Gastrocnemius medialis (tissue), 4 donors: ENCODE data around the gene RBCK1. TPM values are rescaled to one million over a fixed set of nuclear protein-coding genes. Genes with fewer than 3 reads are reported as not detected.
A peak's percentile ranks its signal among the peaks of the same experiment; 100 is the strongest.

ENCODE experiments used
- ATAC-seq, 2 donors: fragments of 150-250 bp; one replicate each; pipeline ENCODE4 v1.9.1; 2016
- DNase-seq, 2 donors: peaks; one replicate each; pipeline ENCODE4 v3.0.0-alpha.2; 2019
- H3K27ac ChIP-seq, 4 donors: fragments of 200-600 bp; sonication (generic); 1 replicate in 1 of 4; 2 replicates in 3 of 4; pipeline ENCODE4 v1.5.1; 2016 to 2018; ENCODE audit warnings: mild to moderate bottlenecking in 2 of 4, moderate library complexity in 1 of 4
- H3K27me3 ChIP-seq, 3 donors: fragments of 200-600 bp; sonication (generic) in 2 of 3; 1 replicate in 1 of 3; 2 replicates in 2 of 3; pipeline versions ENCODE4 v1.5.1 to v1.6.0; 2016 to 2019; ENCODE audit warnings: mild to moderate bottlenecking in 1 of 3, moderate library complexity in 1 of 3
- H3K36me3 ChIP-seq, 2 donors: fragments of 200-600 bp; sonication (generic) in 1 of 2; one replicate each; pipeline ENCODE4 v1.5.1; 2017 to 2018
- H3K4me1 ChIP-seq, 2 donors: fragments of 200-600 bp; sonication (generic) in 1 of 2; one replicate each; pipeline ENCODE4 v1.5.1; 2016 to 2017; ENCODE audit warnings: mild to moderate bottlenecking in 2 of 2
- H3K4me3 ChIP-seq, 4 donors: fragments of 200-600 bp; sonication (generic) in 3 of 4; 1 replicate in 1 of 4; 2 replicates in 3 of 4; pipeline ENCODE4 v1.5.1; 2016 to 2019; ENCODE audit warnings: mild to moderate bottlenecking in 2 of 4
- H3K9me3 ChIP-seq, 3 donors: fragments of 200-600 bp; sonication (generic) in 2 of 3; 1 replicate in 1 of 3; 2 replicates in 2 of 3; pipeline ENCODE4 v1.5.1; 2016 to 2019
- POLR2A ChIP-seq, 2 donors: fragments of 450-650 bp; IDR thresholded peaks; one replicate each; pipeline ENCODE4 v1.6.1; 2017; ENCODE audit warnings: antibody characterized with exemption in 2 of 2, mild to moderate bottlenecking in 2 of 2, moderate library complexity in 2 of 2
- in situ Hi-C, 4 donors: fragments of 200-750 bp; cut with MboI; loops; one replicate each; pipeline versions ENCODE4 v1.15.0 to v1.8.0; 2017; ENCODE audit warnings: low sequenced_read_pairs in 4 of 4
- intact Hi-C: fragments of 100-400 bp; cut with DNase I; formaldehyde crosslinking; loops from one replicate; pipeline ENCODE4 v1.15.1; 2023; ENCODE audit warnings: low total_unique reads
- total RNA-seq, 4 donors: library from RNA; depleted of rRNA; stranded (reverse); fragments of >200 nt; gene quantifications; one replicate each; pipeline versions ENCODE4 v1.1.0 to v1.2.3, GENCODE V29; 2016
- TF ChIP-seq, protein P1 (sequence below), 5 experiments: fragments of 450-650 bp in 3 of 5; fragments of 200-600 bp in 2 of 5; sonication (generic) in 2 of 5; IDR thresholded peaks in 4 of 5; conservative IDR thresholded peaks in 1 of 5; 1 replicate in 4 of 5; 2 replicates in 1 of 5; pipeline ENCODE4 v1.5.1; 2016 to 2019; ENCODE audit warnings: antibody characterized with exemption in 5 of 5, mild to moderate bottlenecking in 3 of 5, moderate library complexity in 3 of 5

RBCK1 gene
- total RNA-seq, 4 donors from 2014 or later: 38.6 to 76.5 (median 62.6) TPM

DNA sequence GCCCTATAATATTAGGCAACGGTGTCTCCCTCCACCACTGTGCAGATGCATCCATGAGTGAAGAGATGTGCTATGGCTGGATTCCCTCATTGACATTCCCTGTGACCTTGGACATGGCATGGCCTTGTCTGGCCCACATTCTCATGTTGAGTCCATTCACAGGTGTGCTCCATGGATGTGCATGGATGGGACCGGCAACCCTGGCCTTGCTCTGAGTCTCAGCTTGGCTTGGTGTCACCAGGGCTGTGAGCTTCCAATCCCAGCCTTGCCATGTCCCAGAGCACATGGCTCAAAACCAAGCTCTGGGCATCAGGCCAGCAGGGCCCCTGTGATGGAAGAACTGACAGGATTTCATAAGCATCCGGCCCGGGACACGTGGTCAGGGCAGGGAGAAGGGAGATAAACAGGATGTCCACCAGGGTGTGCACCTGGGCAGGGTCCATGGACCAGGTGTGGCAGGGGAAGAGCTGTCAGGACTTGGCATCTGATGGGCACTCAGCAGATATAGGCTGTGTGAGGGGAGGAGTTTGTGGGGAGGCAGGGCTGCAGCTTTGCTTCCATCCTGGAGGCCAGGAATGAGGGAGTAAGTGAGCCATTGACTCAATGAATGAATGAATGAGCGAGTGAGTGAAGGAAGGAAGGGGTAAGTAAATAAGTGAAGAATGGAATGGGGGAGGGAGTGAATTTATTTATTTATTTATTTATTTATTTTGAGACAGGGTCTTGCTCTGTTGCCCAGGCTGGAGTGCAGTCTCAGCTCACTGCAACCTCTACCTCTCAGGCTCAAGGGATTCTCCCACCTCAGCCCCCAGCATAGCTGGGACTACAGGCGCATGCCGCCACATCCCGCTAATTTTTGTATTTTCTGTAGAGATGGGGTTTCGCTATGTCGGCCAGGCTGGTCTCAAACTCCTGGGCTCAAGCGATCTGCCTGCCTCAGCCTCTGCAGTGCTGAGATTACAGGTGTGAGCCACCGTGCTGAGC is 45.5 kb upstream of the RBCK1 start:
- Histone ChIP-seq H3K4me3 (no peak overlapping the region), H3K4me1 (no peaks in the 10 kb centered on the region), H3K36me3 (no peaks in the 10 kb centered on the region), H3K27me3 (no peaks in the 10 kb centered on the region), H3K27ac (no peak overlapping the region), H3K9me3 (no peaks in the 10 kb centered on the region)
- ATAC-seq (peak; percentile 46 to 77), DNase-seq (peak; percentile 34 to 65)
- intact Hi-C loops: no loop called here
- TF ChIP-seq POLR2A (IDR thresholded peaks at IDR 0.05): no peak
- TF ChIP-seq, protein P1, sequence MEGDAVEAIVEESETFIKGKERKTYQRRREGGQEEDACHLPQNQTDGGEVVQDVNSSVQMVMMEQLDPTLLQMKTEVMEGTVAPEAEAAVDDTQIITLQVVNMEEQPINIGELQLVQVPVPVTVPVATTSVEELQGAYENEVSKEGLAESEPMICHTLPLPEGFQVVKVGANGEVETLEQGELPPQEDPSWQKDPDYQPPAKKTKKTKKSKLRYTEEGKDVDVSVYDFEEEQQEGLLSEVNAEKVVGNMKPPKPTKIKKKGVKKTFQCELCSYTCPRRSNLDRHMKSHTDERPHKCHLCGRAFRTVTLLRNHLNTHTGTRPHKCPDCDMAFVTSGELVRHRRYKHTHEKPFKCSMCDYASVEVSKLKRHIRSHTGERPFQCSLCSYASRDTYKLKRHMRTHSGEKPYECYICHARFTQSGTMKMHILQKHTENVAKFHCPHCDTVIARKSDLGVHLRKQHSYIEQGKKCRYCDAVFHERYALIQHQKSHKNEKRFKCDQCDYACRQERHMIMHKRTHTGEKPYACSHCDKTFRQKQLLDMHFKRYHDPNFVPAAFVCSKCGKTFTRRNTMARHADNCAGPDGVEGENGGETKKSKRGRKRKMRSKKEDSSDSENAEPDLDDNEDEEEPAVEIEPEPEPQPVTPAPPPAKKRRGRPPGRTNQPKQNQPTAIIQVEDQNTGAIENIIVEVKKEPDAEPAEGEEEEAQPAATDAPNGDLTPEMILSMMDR (IDR thresholded peaks at IDR 0.05 in 4 of 5, conservative IDR thresholded peaks at IDR 0.05 in 1 of 5): no peak
- in situ Hi-C loops: no loop called here

DNA sequence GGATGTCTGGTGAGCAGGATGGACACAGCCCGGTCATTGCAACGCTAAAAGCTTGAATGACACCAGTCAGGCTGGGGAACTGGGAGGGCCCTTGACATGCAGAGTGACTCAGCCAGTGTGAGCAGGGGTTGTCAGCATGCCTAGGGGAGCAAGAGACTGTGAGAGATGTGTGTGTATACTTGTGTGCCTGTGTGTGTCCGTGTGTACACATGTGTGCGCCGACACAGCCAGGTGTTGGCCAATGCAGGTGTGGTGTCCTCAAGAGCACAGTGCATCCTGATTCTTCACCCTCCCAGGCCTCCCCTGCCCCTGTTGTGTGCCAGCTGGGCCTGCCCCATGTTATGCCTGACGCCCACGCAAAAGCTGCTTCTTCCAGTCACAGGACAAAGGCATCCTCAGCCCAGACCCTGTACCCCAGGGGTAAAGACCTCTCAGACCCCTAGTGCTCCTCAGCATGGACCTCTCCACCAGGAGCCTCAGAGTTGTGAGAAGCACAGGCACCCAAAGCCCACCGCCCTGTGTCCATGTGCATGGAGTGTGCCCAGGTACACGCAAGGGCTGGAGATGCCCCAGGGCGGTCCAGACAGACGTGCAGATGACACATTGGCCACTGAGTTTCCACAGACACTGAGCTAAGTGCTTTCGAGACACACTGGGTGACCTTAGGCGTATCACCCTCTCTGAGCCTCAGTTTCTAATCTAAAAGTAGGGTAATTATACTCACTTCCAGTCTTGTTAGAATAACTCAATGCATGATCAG is 44.6 kb upstream of the RBCK1 start:
- Histone ChIP-seq H3K4me3 (no peak overlapping the region), H3K27me3 (no peaks in the 10 kb centered on the region), H3K36me3 (no peaks in the 10 kb centered on the region), H3K27ac (no peak overlapping the region), H3K4me1 (no peaks in the 10 kb centered on the region), H3K9me3 (no peaks in the 10 kb centered on the region)
- in situ Hi-C loops (no loop called here), intact Hi-C loops (no loop called here)
- no peak for ATAC-seq
- no peak for TF ChIP-seq POLR2A (IDR thresholded peaks at IDR 0.05)
- TF ChIP-seq, protein P1 (IDR thresholded peaks at IDR 0.05 in 4 of 5, conservative IDR thresholded peaks at IDR 0.05 in 1 of 5): no peak
- DNase-seq: no peak

DNA sequence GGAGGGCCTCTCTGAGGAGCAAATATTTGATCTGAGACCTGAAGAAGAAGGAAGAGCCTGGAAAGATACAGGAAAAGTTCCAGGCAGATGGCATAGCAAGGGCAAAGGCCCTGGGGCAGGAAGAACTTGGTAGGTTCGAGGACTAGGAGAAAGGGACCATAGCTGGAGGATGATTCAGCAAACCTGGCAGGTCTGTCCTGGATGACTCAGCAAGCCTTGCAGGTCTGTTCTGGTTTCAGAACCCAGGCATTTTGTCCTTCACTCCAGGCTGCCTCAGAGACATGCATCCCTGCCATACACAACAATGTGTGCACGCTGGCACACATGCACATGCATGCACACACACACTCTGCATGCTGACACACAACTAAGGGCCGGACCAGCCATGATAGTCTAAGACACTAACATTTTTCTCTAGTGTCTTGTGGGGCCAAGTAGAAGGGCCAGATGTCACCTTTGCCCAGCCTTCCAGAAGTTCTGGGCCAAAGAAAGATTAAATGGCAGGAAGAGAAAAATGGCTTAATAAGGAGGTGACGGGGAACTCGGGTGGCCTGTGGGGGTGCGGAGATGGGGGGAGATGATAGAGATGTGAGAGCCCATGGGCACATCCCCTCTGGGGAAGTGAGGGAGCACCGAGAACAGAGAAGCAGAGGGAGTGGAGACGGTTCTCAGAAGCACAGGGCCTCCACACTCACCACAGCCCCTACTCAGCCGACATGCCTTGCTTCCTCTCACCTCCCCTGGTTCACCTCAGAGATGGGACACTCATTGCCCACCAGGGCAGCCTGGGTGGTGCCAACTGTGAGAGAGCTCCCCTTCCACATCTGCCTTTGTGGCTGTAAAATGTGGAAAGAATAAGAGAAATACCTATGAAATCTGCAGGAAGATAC is 42.9 kb upstream of the RBCK1 start:
- ATAC-seq (no peak), DNase-seq (no peak)
- no peaks in the 10 kb centered on the region for H3K36me3 ChIP-seq
- no peak overlapping the region for H3K4me3 ChIP-seq
- TF ChIP-seq POLR2A (IDR thresholded peaks at IDR 0.05): no peak
- TF ChIP-seq, protein P1 (IDR thresholded peaks at IDR 0.05 in 4 of 5, conservative IDR thresholded peaks at IDR 0.05 in 1 of 5): no peak
- no peaks in the 10 kb centered on the region for H3K9me3 ChIP-seq
- intact Hi-C loops (no loop called here), in situ Hi-C loops (no loop called here)
- no peak overlapping the region for H3K27ac ChIP-seq
- no peaks in the 10 kb centered on the region for H3K27me3 ChIP-seq
- H3K4me1 ChIP-seq: no peaks in the 10 kb centered on the region

DNA sequence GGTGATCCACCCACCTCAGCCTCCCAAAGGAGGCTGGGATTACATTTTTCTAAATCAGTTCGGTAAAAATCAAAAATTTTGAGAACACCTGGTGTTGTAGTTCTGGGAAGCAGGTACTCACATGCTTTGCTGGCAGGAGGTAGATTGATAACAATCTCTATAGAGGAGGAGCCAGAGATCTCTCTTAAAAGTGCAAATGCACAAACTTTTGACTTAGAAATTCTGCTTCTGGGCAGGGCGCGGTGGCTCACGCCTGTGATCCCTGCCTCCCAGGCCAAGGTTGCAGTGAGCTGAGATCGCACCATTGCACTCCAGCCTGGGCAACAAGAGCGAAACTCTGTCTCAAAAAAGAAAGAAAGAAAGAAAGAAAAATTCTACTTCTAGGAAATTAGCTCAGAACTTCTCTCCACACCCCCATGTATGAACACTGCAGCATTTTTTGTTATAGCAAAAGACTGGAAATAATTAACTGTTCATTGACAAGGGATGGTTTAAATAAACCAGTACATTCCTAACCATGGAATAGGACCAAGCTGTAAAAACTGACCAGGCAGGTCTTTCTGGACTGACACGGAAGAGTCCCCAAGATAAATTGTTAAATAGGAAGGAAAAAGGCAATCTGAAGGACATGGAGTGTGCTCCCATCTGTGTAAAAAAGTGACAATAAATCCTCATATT is 41.9 kb upstream of the RBCK1 start:
- no peaks in the 10 kb centered on the region for H3K27me3 ChIP-seq
- ATAC-seq: no peak
- TF ChIP-seq, protein P1 (IDR thresholded peaks at IDR 0.05 in 4 of 5, conservative IDR thresholded peaks at IDR 0.05 in 1 of 5): no peak
- no peak for TF ChIP-seq POLR2A (IDR thresholded peaks at IDR 0.05)
- DNase-seq: no peak
- intact Hi-C loops: no loop called here
- H3K27ac ChIP-seq: no peak overlapping the region
- no peaks in the 10 kb centered on the region for H3K9me3 ChIP-seq
- in situ Hi-C loops: no loop called here
- H3K4me3 ChIP-seq: no peak overlapping the region
- peaks cover 2% of the 10 kb centered on the region in 2 donors for H3K4me1 ChIP-seq
- no peaks in the 10 kb centered on the region for H3K36me3 ChIP-seq
